T-helper 9 cell (primary cell): ENCODE data around the gene OR52E1.

Experiments
- DNase-seq: peaks from one replicate; pipeline ENCODE4 v3.0.0-alpha.2; 2020

OR52E1 gene

DNA sequence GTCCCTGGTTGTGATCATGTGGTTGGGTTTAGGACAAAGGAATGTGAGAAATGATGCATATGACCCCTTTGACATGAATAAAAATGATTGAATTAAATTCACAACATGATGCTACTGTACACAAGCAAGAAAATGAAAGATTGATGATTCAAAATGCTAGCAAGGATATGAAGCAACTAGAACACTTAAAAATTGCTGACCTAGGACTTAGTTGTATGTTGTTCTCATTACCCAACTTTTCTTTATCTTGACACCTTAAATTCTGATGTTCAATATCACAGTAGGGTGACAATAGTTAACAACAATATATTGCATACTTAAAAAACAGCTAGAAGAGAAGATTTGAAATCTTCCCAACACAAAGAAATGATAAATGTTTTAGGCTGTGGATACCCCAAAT is 48.2 kb downstream of the OR52E1 start:
- no peak for DNase-seq

DNA sequence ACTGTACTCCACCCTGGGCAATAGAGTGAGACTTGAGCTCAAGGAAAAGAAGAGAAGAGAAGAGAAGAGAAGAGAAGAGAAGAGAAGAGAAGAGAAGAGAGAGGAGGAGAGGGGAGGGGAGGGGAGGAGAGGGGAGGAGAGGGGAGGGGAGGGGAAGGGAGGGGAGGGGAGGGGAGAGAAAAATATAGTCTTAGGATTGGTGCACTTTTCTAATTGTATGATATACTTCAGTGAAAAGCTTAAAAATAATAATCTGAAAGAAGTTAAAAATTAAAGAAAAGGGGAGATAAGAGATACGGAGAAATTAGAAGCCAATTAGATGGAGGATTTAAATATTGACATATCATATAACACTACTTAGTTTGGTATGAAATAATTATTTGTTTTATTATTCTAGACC is 49.5 kb downstream of the OR52E1 start:
- no peak for DNase-seq
